ENCODE measurements around the gene EMC9.

Gene EMC9

DNA sequence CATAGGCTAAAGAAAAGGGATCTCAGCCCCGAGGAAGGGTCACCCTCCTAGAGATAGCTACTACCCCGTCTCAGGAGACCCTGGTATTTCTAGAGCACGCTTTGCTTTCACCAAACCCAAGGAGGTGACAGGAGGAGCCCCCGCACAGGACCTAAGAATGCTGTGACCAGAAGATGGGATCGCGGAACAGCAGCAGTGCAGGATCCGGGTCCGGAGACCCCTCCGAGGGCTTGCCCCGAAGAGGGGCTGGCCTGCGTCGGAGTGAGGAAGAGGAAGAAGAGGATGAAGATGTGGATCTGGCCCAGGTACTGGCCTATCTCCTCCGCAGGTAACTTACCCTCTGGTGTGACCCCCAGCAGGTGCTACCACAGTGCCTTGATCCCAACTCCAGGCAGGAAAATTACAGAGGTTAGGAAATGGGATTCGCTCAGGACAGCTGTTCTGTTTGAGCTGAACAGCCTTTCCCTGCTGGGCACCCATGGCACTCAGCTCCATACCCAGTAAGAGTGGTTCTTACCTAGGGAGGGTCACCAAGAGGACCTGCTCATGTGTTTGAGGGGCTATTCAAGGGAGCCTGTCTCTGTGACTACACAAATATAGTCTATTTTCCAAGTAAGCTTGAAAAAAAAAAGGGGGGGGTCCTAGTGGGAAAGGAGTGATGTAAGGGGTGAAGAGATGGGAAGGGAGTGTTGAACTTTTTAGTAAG, 25.8 kb downstream of the EMC9 start:
- peak overlapping the region; percentile 92 for H3K4me3 ChIP-seq (ENCODE audit: low read length)
- TF ChIP-seq, protein P1, sequence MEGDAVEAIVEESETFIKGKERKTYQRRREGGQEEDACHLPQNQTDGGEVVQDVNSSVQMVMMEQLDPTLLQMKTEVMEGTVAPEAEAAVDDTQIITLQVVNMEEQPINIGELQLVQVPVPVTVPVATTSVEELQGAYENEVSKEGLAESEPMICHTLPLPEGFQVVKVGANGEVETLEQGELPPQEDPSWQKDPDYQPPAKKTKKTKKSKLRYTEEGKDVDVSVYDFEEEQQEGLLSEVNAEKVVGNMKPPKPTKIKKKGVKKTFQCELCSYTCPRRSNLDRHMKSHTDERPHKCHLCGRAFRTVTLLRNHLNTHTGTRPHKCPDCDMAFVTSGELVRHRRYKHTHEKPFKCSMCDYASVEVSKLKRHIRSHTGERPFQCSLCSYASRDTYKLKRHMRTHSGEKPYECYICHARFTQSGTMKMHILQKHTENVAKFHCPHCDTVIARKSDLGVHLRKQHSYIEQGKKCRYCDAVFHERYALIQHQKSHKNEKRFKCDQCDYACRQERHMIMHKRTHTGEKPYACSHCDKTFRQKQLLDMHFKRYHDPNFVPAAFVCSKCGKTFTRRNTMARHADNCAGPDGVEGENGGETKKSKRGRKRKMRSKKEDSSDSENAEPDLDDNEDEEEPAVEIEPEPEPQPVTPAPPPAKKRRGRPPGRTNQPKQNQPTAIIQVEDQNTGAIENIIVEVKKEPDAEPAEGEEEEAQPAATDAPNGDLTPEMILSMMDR (IDR thresholded peaks at IDR 0.05; ENCODE audit: insufficient read depth, low read depth, low read length, missing control alignments) = no peak
- no peak for DNase-seq (ENCODE audit: low read depth)

GRCh38 chr14:24114532-24115421, 26.6 kb downstream of the EMC9 start, which contains the start of the genes DCAF11 and NRL:
TSS of gene DCAF11 (plus strand) at chr14:24114777. CDS start at chr14:24115595, 818 bp downstream.
TSS of gene NRL (minus strand) at chr14:24114949. CDS start at chr14:24082848, 32,101 bp downstream.
- peak within 1 kb of the TSS; percentile 92 for H3K4me3 ChIP-seq (ENCODE audit: low read length)
- TF ChIP-seq, protein P1 (IDR thresholded peaks at IDR 0.05; ENCODE audit: insufficient read depth, low read depth, low read length, missing control alignments) = no peak
- DNase-seq (ENCODE audit: low read depth) = peak; percentile 100

- peak overlapping the region; percentile 92 for H3K4me3 ChIP-seq (ENCODE audit: low read length)
- DNase-seq (ENCODE audit: low read depth) = peak; percentile 88
- TF ChIP-seq, protein P1 (IDR thresholded peaks at IDR 0.05; ENCODE audit: insufficient read depth, low read depth, low read length, missing control alignments) = no peak
Observed at GRCh38 chr14:24113801-24114531, 27.4 kb downstream of the EMC9 start.

DNA sequence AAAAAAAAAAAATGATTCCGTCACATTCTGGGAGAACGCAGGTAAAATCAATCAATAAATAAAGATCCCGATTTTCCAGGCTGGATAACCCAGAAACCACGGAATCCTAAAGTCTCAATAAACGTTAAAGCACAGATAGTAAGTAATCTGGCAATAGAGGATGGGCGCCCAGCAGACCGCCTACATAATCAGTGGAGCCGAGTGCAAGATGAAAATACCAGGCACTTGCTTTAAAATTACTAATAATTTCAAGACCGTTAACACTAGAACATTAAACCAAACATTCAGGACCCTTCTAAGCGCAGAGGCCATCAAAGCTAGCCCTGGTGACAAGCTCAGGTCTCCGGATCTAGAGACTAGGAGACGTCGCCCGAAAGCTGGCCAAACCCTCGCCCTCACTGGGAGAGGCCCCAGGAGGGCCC, 28.0 kb downstream of the EMC9 start:
- DNase-seq (ENCODE audit: low read depth) = no peak
- TF ChIP-seq, protein P1 (IDR thresholded peaks at IDR 0.05; ENCODE audit: insufficient read depth, low read depth, low read length, missing control alignments) = no peak
- peak overlapping the region; percentile 92 for H3K4me3 ChIP-seq (ENCODE audit: low read length)

- H3K4me3 ChIP-seq (ENCODE audit: low read length) = no peak overlapping the region
- DNase-seq (ENCODE audit: low read depth) = no peak
- TF ChIP-seq, protein P1 (IDR thresholded peaks at IDR 0.05; ENCODE audit: insufficient read depth, low read depth, low read length, missing control alignments) = no peak
Observed at GRCh38 chr14:24110523-24110922, 30.9 kb downstream of the EMC9 start.

DNA sequence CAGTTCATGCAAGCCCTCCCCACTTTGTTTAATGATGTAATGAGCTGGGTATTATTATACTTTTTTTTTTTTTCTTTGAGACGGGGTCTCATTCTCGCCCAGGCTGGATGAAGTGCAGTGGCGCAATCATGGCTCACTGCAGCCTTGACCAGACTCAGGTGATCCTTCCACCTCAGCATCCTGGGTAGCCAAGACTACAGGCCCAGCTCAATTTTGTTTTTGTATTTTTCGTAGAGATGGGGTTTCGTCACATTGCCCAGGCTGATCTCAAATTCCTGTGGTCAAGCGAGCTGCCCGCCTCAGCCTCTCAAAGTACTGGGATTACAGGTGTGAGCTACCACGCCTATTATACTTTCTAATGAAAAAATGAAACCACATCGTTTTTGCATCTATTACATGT, 31.3 kb downstream of the EMC9 start:
- TF ChIP-seq, protein P1 (IDR thresholded peaks at IDR 0.05; ENCODE audit: insufficient read depth, low read depth, low read length, missing control alignments) = no peak
- DNase-seq (ENCODE audit: low read depth) = peak; percentile 53
- H3K4me3 ChIP-seq (ENCODE audit: low read length) = no peak overlapping the region
